Measurements from ENCODE around the gene CMIP. TPM values are rescaled to one million over a fixed set of nuclear protein-coding genes. Genes with fewer than 3 reads are reported as not detected.

CMIP gene
- total RNA-seq, 2 donors from 2014 or later, result 30.1 to 95.1 TPM

DNA sequence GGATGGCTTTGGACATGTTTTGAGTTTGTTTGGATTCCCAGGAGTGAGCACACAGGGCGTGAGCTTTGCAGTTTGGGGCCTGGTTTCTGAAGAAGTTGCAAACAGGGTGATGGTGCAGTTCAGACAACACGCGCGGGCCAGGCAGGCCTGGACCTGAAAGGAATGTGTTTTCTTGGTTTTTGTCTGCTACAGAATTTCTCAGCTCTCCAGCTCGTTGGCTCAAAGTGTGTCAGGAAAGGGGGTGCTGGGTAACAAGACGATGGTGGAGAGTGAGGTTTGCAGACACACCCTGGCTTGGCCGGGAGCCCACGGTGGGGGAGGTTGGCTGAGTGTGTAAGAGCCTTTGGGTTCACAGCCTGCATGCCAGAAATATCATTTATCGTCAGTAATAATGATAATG, 82.3 kb downstream of the CMIP start:
- TF ChIP-seq POLR2A (IDR thresholded peaks at IDR 0.05) (no peak), POLR2AphosphoS5 (IDR thresholded peaks at IDR 0.05) (peak; percentile 85), CTCF (IDR thresholded peaks at IDR 0.05) (no peak)
- H3K27ac ChIP-seq, result peak overlapping the region; percentile 69
- 34% methylated on average over 9 of the region's 9 CpGs for WGBS
- no peaks in the 10 kb centered on the region for H3K27me3 ChIP-seq (replicated peaks; ENCODE audit: insufficient read depth)
- intact Hi-C loops (cut with DNase I), result no loop called here
- H3K36me3 ChIP-seq, result no peaks in the 10 kb centered on the region
- no peaks in the 10 kb centered on the region for H3K4me1 ChIP-seq (replicated peaks)
- H3K4me3 ChIP-seq, result no peak overlapping the region
- no peaks in the 10 kb centered on the region for H3K9me3 ChIP-seq
- DNase-seq (ENCODE audit: low spot score), result peak; percentile 83

DNA sequence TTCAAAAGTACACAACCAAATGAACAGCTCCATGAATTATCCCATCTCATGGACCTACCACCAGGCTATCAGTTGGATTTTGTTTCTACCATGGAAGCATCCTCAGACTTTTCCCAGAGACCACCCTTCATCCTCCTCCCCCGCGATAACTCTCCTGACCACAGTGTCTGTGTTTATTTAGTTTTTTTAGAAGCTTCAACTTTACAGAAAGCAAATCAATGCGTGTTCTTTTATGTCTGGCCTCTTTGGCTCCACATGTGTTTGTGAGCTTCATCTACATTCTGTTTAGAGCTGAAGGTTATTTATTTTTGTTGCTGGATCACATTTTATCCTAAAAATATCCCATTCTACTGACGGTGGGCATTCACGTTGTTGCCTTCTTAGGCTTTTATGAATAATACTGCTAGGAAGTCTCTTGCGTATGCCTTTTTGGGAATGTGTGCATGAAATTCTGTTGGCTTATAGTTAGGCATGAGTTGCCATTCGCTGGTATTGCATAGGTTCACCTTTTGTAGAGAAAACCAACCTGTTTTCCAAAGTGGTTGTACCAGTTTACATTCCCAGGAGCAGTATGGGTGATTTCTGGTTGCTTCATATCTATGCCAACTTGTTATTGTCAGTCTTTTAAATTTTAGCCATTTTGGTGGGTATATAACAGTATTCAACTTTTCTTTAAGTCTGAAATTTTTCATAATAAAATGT, 83.0 kb downstream of the CMIP start:
- WGBS, result 74% methylated on average over 7 of the region's 7 CpGs
- TF ChIP-seq POLR2AphosphoS5 (IDR thresholded peaks at IDR 0.05) (peak; percentile 23), CTCF (IDR thresholded peaks at IDR 0.05) (no peak)
- H3K9me3 ChIP-seq, result no peaks in the 10 kb centered on the region
- no peaks in the 10 kb centered on the region for H3K4me1 ChIP-seq (replicated peaks)
- H3K27ac ChIP-seq, result peak overlapping the region; percentile 69
- DNase-seq (ENCODE audit: low spot score), result no peak
- intact Hi-C loops (cut with DNase I), result no loop called here
- H3K27me3 ChIP-seq (replicated peaks; ENCODE audit: insufficient read depth), result no peaks in the 10 kb centered on the region
- H3K4me3 ChIP-seq, result no peak overlapping the region
- H3K36me3 ChIP-seq, result no peaks in the 10 kb centered on the region

DNA sequence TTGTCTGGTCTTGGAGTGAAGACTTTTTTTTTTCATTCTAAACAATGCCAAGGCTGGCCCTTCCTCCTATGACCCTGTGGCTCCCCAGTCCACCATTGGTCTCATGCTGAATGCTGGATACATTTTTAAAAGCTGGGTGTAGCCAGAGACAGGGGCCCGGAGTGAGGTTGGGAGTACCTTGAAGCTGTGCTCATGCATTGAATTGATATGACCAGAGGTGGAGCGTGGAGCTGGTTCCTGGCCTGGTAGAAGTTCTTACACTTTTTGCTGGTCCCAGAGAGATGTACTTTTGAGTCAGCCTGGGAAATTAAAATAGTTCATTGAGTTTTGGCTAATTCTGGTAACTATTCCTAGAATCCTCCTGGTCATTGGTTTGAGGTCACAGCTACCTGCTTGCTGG, 83.6 kb downstream of the CMIP start:
- 97% methylated on average over 2 of the region's 2 CpGs for WGBS
- H3K36me3 ChIP-seq, result no peaks in the 10 kb centered on the region
- no peaks in the 10 kb centered on the region for H3K9me3 ChIP-seq
- H3K27me3 ChIP-seq (replicated peaks; ENCODE audit: insufficient read depth), result no peaks in the 10 kb centered on the region
- DNase-seq (ENCODE audit: low spot score), result no peak
- peak overlapping the region in 1 of 2 donors; percentile 7 for H3K27ac ChIP-seq
- H3K4me3 ChIP-seq, result no peak overlapping the region
- intact Hi-C loops (cut with DNase I), result no loop called here
- TF ChIP-seq POLR2A (IDR thresholded peaks at IDR 0.05) (no peak), POLR2AphosphoS5 (IDR thresholded peaks at IDR 0.05) (no peak), CTCF (IDR thresholded peaks at IDR 0.05) (no peak)
- no peaks in the 10 kb centered on the region for H3K4me1 ChIP-seq (replicated peaks)

DNA sequence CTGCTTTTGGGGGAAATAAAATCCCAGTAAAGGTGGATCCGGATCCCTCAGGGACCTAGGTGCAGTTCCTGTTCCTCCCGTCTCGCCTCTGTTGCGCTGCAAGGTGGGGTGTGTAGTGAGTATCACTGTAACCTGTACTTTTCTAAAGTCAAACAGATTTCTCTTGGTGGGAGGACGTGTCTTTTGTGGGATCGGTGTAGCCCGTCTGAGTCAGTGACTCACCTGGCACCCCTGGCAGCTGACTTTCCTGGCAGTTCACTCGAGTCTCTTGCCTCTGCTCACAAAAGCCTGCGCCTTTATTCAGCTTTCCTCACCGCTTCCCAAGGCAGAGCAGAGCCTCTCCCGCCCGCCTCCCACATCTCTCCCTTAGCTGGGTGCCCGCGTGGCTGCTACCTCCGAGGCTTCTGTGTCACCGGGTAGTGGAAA, 85.7 kb downstream of the CMIP start:
- peak; percentile 69 for DNase-seq (ENCODE audit: low spot score)
- H3K27ac ChIP-seq, result peak overlapping the region; percentile 51 to 74

More for the DNA sequence above, 85.7 kb downstream of the CMIP start:
- H3K36me3 ChIP-seq, result no peaks in the 10 kb centered on the region
- H3K27me3 ChIP-seq (replicated peaks; ENCODE audit: insufficient read depth), result no peaks in the 10 kb centered on the region
- no peaks in the 10 kb centered on the region for H3K4me1 ChIP-seq (replicated peaks)
- no peak overlapping the region for H3K4me3 ChIP-seq
- WGBS, result 39% methylated on average over 16 of the region's 16 CpGs
- intact Hi-C loops (cut with DNase I), result no loop called here
- peak; percentile 48 for TF ChIP-seq POLR2AphosphoS5 (IDR thresholded peaks at IDR 0.05)
- TF ChIP-seq CTCF (IDR thresholded peaks at IDR 0.05), result peak in 2 of 4 experiments; percentile 14 to 41
- TF ChIP-seq POLR2A (IDR thresholded peaks at IDR 0.05), result peak; percentile 22
- no peaks in the 10 kb centered on the region for H3K9me3 ChIP-seq

All from prostate gland (tissue), 2 donors.